ENCODE measurements around the gene MKNK1.

Gene MKNK1

GRCh38 chr1:46515576-46515975, 88.5 kb downstream of the MKNK1 start:
- Mint-ChIP-seq H3K27me3 (ENCODE audit: low read depth) (peaks cover 28% of the 10 kb centered on the region), H3K27ac (no peak overlapping the region), H3K9me3 (no peaks in the 10 kb centered on the region), H3K36me3 (ENCODE audit: low read depth) (no peaks in the 10 kb centered on the region), H3K4me1 (ENCODE audit: low read depth) (peaks cover 2% of the 10 kb centered on the region), H3K4me3 (no peak overlapping the region)
- DNase-seq (ENCODE audit: low spot score) = no peak

DNA sequence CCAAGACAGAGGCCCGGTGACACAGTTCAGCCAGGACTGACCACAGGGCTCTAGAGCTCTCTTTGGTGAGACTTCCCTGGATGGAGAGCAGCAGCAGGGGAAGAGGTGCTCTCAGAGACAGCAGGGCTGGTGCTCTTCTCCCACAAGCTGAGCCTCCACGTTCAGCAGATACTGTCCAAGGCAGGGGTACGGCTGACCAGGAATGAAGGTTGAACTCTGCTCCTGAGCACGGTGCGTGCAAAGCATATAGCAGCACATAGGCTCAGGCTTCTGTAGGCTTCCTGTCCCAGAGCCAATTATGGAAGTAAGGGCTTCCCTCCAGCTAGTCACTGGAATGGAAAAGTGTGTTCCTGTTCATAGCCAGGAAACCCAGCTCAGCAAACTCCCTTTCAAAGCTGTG, 90.5 kb downstream of the MKNK1 start:
- Mint-ChIP-seq H3K27me3 (ENCODE audit: low read depth) (peaks cover 27% of the 10 kb centered on the region), H3K9me3 (no peaks in the 10 kb centered on the region), H3K27ac (no peak overlapping the region), H3K4me3 (no peak overlapping the region), H3K36me3 (ENCODE audit: low read depth) (no peaks in the 10 kb centered on the region), H3K4me1 (ENCODE audit: low read depth) (peaks cover 2% of the 10 kb centered on the region)
- no peak for DNase-seq (ENCODE audit: low spot score)

GRCh38 chr1:46512792-46513190, 91.3 kb downstream of the MKNK1 start:
- DNase-seq (ENCODE audit: low spot score) = no peak
- Mint-ChIP-seq H3K4me3 (no peak overlapping the region), H3K27me3 (ENCODE audit: low read depth) (peaks cover 20% of the 10 kb centered on the region)

DNA sequence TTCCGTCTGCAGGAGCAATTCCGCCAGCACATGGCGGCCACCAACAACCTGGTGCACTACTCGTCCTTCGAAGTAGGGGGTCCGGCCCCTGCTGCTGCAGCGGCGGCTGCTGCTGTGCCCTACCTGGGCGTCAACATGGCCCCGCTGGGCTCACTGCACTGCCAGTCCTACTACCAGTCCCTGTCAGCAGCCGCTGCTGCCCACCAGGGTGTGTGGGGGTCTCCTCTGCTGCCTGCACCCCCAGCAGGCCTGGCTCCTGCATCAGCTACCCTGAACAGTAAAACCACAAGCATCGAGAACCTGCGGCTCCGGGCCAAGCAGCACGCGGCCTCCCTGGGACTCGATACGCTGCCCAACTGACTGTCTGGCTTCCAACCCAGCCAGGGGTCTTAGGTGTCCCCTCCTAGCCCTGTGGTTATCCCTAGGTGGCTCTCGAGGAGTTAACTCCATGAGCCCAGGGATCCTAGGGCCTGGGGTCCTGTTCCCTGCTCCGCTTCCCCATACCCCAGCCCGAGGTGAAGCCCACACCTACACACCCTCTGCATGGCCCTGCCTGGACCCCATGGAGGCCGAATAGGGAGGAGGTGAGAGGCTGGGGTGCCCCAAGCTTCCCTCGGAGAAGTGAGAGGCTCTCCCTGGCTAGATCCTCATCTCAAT, 91.8 kb downstream of the MKNK1 start:
- Mint-ChIP-seq H3K27me3 (ENCODE audit: low read depth) (peaks cover 16% of the 10 kb centered on the region), H3K9me3 (no peaks in the 10 kb centered on the region), H3K4me3 (no peak overlapping the region), H3K36me3 (ENCODE audit: low read depth) (no peaks in the 10 kb centered on the region), H3K4me1 (ENCODE audit: low read depth) (peaks cover 2% of the 10 kb centered on the region), H3K27ac (no peak overlapping the region)
- no peak for DNase-seq (ENCODE audit: low spot score)

More at GRCh38 chr1:46512792-46513190, 91.3 kb downstream of the MKNK1 start:
- H3K27ac Mint-ChIP-seq = no peak overlapping the region
- no peaks in the 10 kb centered on the region for H3K9me3 Mint-ChIP-seq
- no peaks in the 10 kb centered on the region for H3K36me3 Mint-ChIP-seq (ENCODE audit: low read depth)
- peaks cover 2% of the 10 kb centered on the region for H3K4me1 Mint-ChIP-seq (ENCODE audit: low read depth)

- no peaks in the 10 kb centered on the region for H3K36me3 Mint-ChIP-seq (ENCODE audit: low read depth)
- no peak for DNase-seq (ENCODE audit: low spot score)
- H3K27me3 Mint-ChIP-seq (ENCODE audit: low read depth) = peaks cover 6% of the 10 kb centered on the region
- no peak overlapping the region for H3K4me3 Mint-ChIP-seq
- no peaks in the 10 kb centered on the region for H3K9me3 Mint-ChIP-seq
- H3K27ac Mint-ChIP-seq = no peak overlapping the region
- peaks cover 2% of the 10 kb centered on the region for H3K4me1 Mint-ChIP-seq (ENCODE audit: low read depth)
Measured at GRCh38 chr1:46510998-46511365, 93.1 kb downstream of the MKNK1 start.

GRCh38 chr1:46510341-46510997, 93.6 kb downstream of the MKNK1 start:
- no peak overlapping the region for H3K4me3 Mint-ChIP-seq
- peaks cover 2% of the 10 kb centered on the region for H3K4me1 Mint-ChIP-seq (ENCODE audit: low read depth)

DNA sequence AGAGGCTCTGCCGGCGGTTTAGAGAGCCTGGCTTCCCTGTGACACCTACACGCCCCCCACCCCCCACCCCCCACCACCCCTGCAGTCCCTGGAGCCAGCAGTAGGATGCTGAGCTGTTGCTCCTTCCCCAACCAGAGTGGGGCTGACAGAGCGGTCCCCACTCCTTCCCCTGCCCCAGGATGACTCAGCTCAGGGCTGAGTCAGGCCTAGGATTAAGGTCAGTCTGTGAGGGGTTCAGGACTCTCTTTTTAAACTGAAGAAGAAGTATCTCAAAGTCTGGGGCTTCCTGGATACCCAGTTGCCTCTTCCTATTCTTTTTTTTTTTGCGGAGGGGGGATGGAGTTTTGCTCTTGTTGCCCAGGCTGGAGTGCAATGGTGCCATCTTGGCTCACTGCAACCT, 95.3 kb downstream of the MKNK1 start:
- H3K36me3 Mint-ChIP-seq (ENCODE audit: low read depth) = no peaks in the 10 kb centered on the region
- H3K4me3 Mint-ChIP-seq = no peak overlapping the region
- peaks cover 2% of the 10 kb centered on the region for H3K4me1 Mint-ChIP-seq (ENCODE audit: low read depth)
- peaks cover 5% of the 10 kb centered on the region for H3K27me3 Mint-ChIP-seq (ENCODE audit: low read depth)
- DNase-seq (ENCODE audit: low spot score) = no peak
- H3K27ac Mint-ChIP-seq = no peak overlapping the region
- H3K9me3 Mint-ChIP-seq = no peaks in the 10 kb centered on the region

More at GRCh38 chr1:46510341-46510997, 93.6 kb downstream of the MKNK1 start:
- Mint-ChIP-seq H3K9me3 (no peaks in the 10 kb centered on the region), H3K27me3 (ENCODE audit: low read depth) (peaks cover 5% of the 10 kb centered on the region), H3K36me3 (ENCODE audit: low read depth) (no peaks in the 10 kb centered on the region), H3K27ac (no peak overlapping the region)
- DNase-seq (ENCODE audit: low spot score) = no peak

All from T-helper 2 cell treated with Interferon-gamma antibody and Interleukin-4, amounts not matched to agents 5 μg/mL and 100 μg/mL, for 36 hours (primary cell).